HFF-Myc (cell line): ENCODE measurements around the gene BRMS1.

Source experiments
- DNase-seq: peaks from one replicate; pipeline ENCODE4 v3.0.0-alpha.2; 2011; ENCODE audit warnings: low read depth; ENCODE audit errors: extremely low read depth
- H3K4me3 ChIP-seq: replicated peaks from 2 replicates; pipeline ENCODE4 v1.5.1; 2011; ENCODE audit warnings: low read depth, mild to moderate bottlenecking, control low read depth, low read length
- CTCF ChIP-seq: IDR thresholded peaks from 2 replicates; pipeline ENCODE4 v1.5.1; 2012; ENCODE audit warnings: mild to moderate bottlenecking, low read depth, low read length, control low read depth; ENCODE audit errors: missing control alignments

Gene BRMS1

GRCh38 chr11:66317322-66317722 lies 27.6 kb downstream of the BRMS1 start:
- no peak for TF ChIP-seq CTCF
- peak; percentile 36 for DNase-seq
- H3K4me3 ChIP-seq: no peak overlapping the region; the same call in 1 of the 2 replicates

GRCh38 chr11:66316849-66317251 lies 28.1 kb downstream of the BRMS1 start, which contains the start of gene CD248:
Gene CD248, minus strand, starts transcription at chr11:66317044. Its CDS starts 17 bp downstream, at chr11:66317027.
- peak within 1 kb of the TSS; percentile 58 for H3K4me3 ChIP-seq
- TF ChIP-seq CTCF: no peak

GRCh38 chr11:66315921-66316811 lies 28.7 kb downstream of the BRMS1 start:
- no peak for TF ChIP-seq CTCF
- H3K4me3 ChIP-seq: peak overlapping the region; percentile 58
- DNase-seq: no peak

More at GRCh38 chr11:66316849-66317251, 28.1 kb downstream of the BRMS1 start, which contains the start of gene CD248:
- DNase-seq: no peak

- peak overlapping the region; percentile 58 for H3K4me3 ChIP-seq
- TF ChIP-seq CTCF: no peak
- no peak for DNase-seq
These were observed 29.4 kb downstream of the BRMS1 start for GRCh38 chr11:66315498-66315885.

DNA sequence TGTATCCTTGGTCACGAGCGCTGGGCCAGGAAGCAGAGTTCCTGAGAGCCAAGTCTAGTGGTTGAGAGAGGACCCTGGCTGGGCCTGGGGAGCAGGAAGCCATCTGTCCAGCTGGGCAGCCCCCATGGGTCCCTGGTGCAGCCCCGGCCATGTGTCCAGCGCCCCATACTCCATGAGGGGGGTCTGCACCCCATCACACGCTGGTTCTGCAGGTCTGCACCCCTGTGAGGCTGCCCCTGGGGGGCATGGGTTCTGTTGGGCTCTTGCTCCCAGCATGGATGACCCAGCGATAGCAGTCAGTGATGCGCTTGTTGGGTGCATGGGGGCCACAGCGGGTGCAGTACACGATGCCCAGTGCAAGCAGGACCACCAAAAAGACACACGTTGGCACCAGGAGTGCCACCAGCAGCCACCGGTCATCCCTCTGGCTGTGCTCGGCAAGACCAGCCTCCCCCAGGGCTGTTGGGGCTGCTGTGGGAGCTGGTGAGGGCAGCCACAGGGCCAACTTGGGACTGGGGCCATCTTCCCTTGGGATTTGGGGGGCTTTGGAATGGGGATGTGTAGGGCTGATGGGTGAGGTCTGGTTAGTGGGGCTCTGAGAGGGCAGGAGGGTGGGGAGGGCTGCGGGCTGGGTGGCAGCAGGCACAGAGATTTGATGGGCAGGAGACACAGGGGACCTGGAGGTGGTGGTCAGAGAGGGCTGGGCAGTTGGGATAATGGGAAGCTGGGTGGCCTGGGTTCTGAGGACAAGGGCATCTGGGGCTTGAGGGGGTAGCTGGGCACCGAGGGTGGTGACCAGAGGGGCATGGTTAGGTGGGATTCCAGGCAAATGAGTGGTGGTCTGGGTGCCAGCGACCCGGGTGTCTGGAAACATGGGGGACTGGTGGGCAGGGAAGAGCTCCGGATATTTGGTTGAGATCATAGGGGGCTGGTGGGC lies 30.1 kb downstream of the BRMS1 start:
- TF ChIP-seq CTCF: no peak
- DNase-seq: no peak
- peak overlapping the region; percentile 58 for H3K4me3 ChIP-seq

DNA sequence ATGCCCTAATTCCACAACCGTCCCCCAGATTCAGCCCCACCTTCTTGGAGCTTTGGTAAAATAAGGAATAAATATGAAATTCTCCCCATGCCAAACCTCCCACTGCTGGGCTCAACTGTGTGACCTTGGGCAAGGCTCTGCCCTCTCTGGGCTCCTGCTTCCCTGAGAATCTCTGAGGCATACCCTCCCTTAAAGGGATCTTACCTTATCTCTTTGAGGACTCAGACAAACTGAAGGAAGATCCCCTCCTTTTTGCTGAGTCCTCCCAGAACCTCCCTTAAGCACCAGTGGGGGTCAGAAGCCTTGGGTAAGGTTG lies 30.8 kb downstream of the BRMS1 start:
- peak overlapping the region; percentile 58 for H3K4me3 ChIP-seq
- no peak for TF ChIP-seq CTCF
- DNase-seq: no peak
